SJSA1 (cell line): ENCODE measurements around the gene OR8D2. TPM values are rescaled to one million over a fixed set of nuclear protein-coding genes. Genes with fewer than 3 reads are reported as not detected.
"Not testable (repeated sequence)": the region's sequence is repeated elsewhere in the genome, so short reads cannot be mapped to it uniquely, and the experiment has no call there.

ENCODE experiments used
- DNase-seq, 2 experiments: peaks; one replicate each; pipeline ENCODE4 v3.0.0-alpha.2; 2015 to 2020; ENCODE audit warnings: low spot score in 2 of 2, low read depth in 1 of 2
- H3K27ac ChIP-seq: fragments of 250-450 bp; sonication (Bioruptor Pico); 2 replicates; pipeline ENCODE4 v1.5.1; 2020; ENCODE audit warnings: mild to moderate bottlenecking, moderate library complexity
- H3K27me3 ChIP-seq: fragments of 250-450 bp; sonication (Bioruptor Pico); replicated peaks from 2 replicates; pipeline ENCODE4 v1.5.1; 2020; ENCODE audit warnings: mild to moderate bottlenecking, moderate library complexity
- H3K36me3 ChIP-seq: fragments of 250-450 bp; sonication (Bioruptor Pico); 2 replicates; pipeline ENCODE4 v1.5.1; 2020; ENCODE audit warnings: mild to moderate bottlenecking
- H3K4me1 ChIP-seq: fragments of 250-450 bp; sonication (Bioruptor Pico); replicated peaks from 2 replicates; pipeline ENCODE4 v1.6.1; 2021; ENCODE audit warnings: mild to moderate bottlenecking
- H3K4me3 ChIP-seq: fragments of 250-450 bp; sonication (Bioruptor Pico); 2 replicates; pipeline ENCODE4 v1.5.1; 2020; ENCODE audit warnings: mild to moderate bottlenecking
- H3K9me3 ChIP-seq: fragments of 250-450 bp; sonication (Bioruptor Pico); replicated peaks from 2 replicates; pipeline ENCODE4 v1.5.1; 2020; ENCODE audit warnings: mild to moderate bottlenecking
- total RNA-seq: library from RNA; depleted of rRNA; stranded (reverse); fragments of >200 nt; shearing (Covaris generic); gene quantifications from 2 replicates; pipeline ENCODE4 v1.2.3, GENCODE V29; 2014; rRNA removed

OR8D2 gene
- total RNA-seq, 1 experiment from 2014 or later, result not detected

DNA sequence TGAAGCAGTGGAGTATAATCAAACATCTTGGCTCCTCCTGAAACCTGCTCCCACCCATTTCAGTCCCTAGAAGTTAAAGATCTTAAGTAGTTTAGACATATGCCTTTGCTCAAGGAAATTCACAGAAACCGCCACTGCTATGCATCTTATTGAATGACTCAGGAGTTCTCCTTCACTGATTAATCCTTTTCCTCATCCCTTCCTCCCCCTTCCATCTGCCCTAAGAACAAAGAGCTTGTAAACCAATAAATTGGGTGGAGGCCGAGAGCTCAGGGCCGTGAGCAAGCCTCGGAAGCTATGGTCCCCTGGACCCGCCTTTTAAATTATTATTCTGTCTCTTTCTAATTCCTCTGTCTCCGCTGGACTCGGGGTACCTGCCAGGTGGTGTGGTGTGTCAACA is 49.1 kb downstream of the OR8D2 start:
- H3K27me3 ChIP-seq, H3K36me3 ChIP-seq, H3K4me3 ChIP-seq, H3K4me1 ChIP-seq, DNase-seq, H3K9me3 ChIP-seq, H3K27ac ChIP-seq: not testable (repeated sequence)

Other genes with a start within 250 kb of the OR8D2 start
- gene VWA5A, start 204.7 kb downstream of the OR8D2 start, total RNA-seq, result 18.1 and 24.8 TPM in 2 replicates
- not detected in 2 replicates for gene OR10D3, start 136.9 kb downstream of the OR8D2 start, total RNA-seq
- gene OR8G1, start 79.1 kb downstream of the OR8D2 start, total RNA-seq, result not detected in 2 replicates
- gene OR8G5, start 63.8 kb downstream of the OR8D2 start, total RNA-seq, result not detected in 2 replicates
- not detected in 2 replicates for gene OR8D1, start 6.2 kb downstream of the OR8D2 start, total RNA-seq
- not detected in 2 replicates for gene OR8B2, start 64.3 kb upstream of the OR8D2 start, total RNA-seq
- not detected in 2 replicates for gene OR8B3, start 78.8 kb upstream of the OR8D2 start, total RNA-seq
- not detected in 2 replicates for gene OR8B4, start 104.7 kb upstream of the OR8D2 start, total RNA-seq
- gene OR8B8, start 125.5 kb upstream of the OR8D2 start, total RNA-seq, result not detected in 2 replicates
- not detected in 2 replicates for gene OR8B12, start 223.5 kb upstream of the OR8D2 start, total RNA-seq
- not detected in 2 replicates for gene OR8A1, start 249.8 kb upstream of the OR8D2 start, total RNA-seq